HepG2 (cell line): ENCODE data around the gene KLHL13.

Experiments used
- POLR2A ChIP-seq, 2 experiments: IDR thresholded peaks; 2 replicates each; pipeline ENCODE4 v1.6.1; 2011; ENCODE audit warnings: low read depth in 2 of 2, low read length in 2 of 2, mild to moderate bottlenecking in 1 of 2, moderate library complexity in 1 of 2; ENCODE audit not compliant: insufficient read depth in 1 of 2
- RAD21 ChIP-seq: fragments of 450-650 bp; formaldehyde crosslinking; IDR thresholded peaks from 2 replicates; pipeline ENCODE4 v1.5.0; 2020; ENCODE audit warnings: mild to moderate bottlenecking

DNA sequence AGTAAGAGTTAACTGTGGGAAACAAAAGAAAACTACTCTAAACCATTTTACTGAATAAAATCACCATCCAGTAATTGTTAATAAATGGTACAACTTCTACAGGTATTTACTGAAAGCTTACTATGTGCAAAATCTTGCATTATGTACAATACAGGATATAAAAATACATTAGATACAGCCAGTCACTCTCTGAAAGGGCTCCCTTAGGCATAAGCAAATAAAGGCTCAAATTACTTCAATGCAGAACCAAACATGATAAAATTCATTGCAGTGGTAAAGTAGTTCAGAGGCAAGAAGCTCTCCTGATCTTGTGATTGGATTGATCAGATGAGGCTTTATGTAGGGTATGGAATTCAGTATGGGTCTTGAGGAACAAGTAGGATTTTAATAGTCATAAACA lies 100.2 kb downstream of the KLHL13 start:
- no peak for TF ChIP-seq POLR2A (IDR thresholded peaks at IDR 0.05; ENCODE audit: insufficient read depth in 1 of 2, low read depth in 2 of 2, low read length in 2 of 2)
- TF ChIP-seq RAD21 = no peak
